GM10847 (cell line): ENCODE results near the gene PPIL4.

Source experiments
- POLR2A ChIP-seq: IDR thresholded peaks from 2 replicates; pipeline ENCODE4 v1.6.1; 2011; ENCODE audit not compliant: insufficient read length; ENCODE audit errors: extremely low read depth

Gene PPIL4, protein sequence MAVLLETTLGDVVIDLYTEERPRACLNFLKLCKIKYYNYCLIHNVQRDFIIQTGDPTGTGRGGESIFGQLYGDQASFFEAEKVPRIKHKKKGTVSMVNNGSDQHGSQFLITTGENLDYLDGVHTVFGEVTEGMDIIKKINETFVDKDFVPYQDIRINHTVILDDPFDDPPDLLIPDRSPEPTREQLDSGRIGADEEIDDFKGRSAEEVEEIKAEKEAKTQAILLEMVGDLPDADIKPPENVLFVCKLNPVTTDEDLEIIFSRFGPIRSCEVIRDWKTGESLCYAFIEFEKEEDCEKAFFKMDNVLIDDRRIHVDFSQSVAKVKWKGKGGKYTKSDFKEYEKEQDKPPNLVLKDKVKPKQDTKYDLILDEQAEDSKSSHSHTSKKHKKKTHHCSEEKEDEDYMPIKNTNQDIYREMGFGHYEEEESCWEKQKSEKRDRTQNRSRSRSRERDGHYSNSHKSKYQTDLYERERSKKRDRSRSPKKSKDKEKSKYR

DNA sequence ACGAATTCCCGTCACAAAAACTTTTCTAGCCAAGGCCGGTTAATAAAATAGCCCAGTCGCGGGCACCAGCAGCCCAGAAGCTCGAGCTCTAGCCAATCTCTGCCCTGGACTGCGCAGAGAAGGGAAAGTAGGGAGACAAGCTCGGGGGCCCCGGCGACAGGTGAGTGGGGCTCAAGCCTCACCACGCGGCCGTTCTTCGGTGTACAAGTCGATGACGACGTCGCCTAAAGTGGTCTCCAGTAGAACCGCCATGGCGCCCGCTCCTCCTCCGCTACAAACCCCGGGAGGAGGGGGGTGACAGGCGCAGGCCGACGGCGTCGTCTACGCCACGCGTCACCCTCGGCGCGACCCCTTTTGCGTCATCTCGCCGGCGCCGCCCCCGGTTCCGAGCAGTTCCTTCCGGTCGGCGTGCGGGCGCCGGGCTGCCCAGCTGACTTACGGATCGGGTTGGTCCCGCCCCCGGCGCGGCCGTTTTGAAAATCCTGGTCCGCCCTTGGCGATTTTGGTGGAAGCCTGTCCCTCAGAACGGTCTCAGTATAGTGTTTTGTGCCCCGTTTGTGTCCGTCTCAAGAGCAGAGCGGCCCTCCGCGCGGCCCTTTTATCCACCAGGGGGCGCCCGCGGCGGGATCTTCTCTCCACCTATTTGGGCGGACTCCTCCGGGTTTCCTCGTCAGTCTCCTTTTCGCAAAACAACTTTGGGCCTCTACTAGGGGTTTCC, at the start of gene PPIL4:
PPIL4 (minus strand) TSS at position 290 of the 718 bp plus-strand sequence; CDS start at position 252, 38 bp downstream.
- peak; percentile 74 for TF ChIP-seq POLR2A

DNA sequence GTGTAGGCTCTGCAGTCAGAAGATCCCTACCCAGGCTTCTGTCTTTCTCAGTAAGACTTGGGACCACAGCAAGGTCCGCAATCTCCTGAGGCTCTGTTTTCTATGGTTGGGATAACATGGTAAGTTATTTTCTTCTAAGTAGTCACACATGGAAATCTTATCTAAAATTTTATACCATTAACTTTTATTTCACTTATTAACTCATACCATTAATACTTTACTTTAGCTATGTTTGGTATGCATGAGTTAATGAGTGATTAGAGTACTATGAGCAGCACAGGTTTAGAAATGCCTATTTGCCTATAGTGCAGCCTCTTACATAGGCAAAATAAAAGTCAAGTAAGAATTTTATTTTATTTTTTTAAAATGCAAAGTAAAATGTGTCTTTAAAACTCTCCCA, 47.6 kb upstream of the PPIL4 start:
- TF ChIP-seq POLR2A, result no peak

- TF ChIP-seq POLR2A, result no peak
Observed at GRCh38 chr6:149592983-149593382, 47.1 kb upstream of the PPIL4 start.

GRCh38 chr6:149586149-149586548, 40.3 kb upstream of the PPIL4 start:
- no peak for TF ChIP-seq POLR2A

DNA sequence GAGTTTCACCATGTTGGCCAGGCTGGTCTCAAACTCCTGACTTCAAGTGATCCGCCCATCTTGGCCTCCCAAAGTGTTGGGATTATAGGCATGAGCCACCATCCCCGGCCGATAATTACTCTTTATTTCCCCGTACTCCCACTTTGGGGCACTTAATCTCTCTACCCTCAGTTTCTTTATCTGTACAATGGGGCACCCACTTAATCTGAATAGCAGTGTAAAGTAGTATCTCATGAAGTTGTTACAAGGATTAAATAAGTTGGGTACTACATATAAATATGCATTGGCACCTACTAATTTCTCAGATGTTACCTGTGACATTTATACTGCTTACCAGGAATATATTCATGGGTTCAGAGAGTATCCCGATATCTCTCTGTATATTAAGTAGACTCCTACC, 35.5 kb upstream of the PPIL4 start:
- TF ChIP-seq POLR2A, result no peak

- no peak for TF ChIP-seq POLR2A
Observed at GRCh38 chr6:149580880-149581279, 35.0 kb upstream of the PPIL4 start.

DNA sequence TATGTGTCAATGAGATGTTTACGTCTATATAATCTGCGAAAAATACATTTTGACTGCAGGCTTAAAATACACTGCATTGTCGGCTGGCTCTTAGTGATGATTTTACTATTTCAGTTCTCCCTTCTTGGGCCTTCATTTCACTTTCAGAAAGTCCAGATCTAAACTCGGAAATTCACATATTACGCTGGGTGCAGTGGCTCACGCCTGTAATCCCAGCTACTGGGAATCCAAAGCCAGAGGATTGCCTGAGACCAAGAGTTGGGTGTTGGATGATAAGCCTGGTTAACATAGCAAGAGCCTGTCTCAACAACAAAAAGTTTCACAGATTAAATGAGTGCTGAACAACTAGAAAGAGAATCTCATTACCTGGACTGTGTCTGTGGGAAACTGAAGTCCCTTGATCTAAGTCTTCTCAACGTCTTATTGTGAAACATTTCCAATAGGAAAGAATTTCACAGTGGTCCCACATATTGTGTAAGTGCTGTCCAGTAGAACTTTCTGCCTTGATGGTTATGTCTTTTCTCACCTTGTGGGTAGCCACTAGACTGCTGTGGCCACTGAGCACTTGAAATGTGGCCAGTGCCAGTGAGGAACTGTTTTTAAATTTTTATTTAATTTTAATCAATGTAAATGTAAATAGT, 22.2 kb upstream of the PPIL4 start:
- no peak for TF ChIP-seq POLR2A

- TF ChIP-seq POLR2A, result no peak
Observed at GRCh38 chr6:149567194-149567586, 21.3 kb upstream of the PPIL4 start.

DNA sequence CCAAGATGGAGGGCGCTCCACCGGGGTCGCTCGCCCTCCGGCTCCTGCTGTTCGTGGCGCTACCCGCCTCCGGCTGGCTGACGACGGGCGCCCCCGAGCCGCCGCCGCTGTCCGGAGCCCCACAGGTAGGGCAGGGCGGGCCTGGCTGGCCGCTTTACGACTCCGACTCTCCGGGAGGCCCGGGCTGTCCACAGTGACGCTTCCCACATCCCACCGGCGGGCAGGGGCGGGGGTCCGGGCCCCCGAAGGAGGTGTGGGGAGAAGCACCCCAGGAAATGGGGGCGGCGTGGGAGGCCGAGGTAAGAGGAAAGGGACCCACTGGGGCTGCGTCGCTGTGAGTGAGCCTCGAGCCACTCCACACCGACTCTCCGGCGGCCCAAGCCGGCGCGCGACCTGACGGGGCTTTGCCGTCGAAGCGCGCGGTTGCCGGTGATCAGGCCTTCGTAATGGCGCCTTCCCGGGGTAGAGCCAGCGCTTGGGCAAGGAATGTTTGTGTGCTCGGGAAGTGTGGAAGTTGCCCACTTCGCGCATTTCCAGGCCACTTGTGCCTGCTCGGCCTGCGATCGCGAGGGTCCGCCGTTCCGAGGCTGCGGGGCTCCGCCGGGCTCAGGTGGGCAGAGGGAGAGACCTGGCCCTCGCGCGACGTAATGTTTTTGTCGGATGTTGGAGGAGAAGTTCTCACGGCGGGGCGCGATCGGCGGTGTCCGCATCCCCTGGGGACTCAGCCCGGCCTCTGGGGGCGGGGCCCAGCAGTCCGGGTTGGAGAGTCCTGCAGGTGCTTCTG, 20.8 kb upstream of the PPIL4 start:
- peak; percentile 71 for TF ChIP-seq POLR2A

GRCh38 chr6:149565527-149566409, 19.9 kb upstream of the PPIL4 start, which contains the start of gene GINM1:
GINM1 (plus strand) TSS chr6:149566375; CDS start chr6:149566415, 40 bp downstream.
- no peak for TF ChIP-seq POLR2A

- no peak for TF ChIP-seq POLR2A
Observed at GRCh38 chr6:149563928-149564325, 18.1 kb upstream of the PPIL4 start.

DNA sequence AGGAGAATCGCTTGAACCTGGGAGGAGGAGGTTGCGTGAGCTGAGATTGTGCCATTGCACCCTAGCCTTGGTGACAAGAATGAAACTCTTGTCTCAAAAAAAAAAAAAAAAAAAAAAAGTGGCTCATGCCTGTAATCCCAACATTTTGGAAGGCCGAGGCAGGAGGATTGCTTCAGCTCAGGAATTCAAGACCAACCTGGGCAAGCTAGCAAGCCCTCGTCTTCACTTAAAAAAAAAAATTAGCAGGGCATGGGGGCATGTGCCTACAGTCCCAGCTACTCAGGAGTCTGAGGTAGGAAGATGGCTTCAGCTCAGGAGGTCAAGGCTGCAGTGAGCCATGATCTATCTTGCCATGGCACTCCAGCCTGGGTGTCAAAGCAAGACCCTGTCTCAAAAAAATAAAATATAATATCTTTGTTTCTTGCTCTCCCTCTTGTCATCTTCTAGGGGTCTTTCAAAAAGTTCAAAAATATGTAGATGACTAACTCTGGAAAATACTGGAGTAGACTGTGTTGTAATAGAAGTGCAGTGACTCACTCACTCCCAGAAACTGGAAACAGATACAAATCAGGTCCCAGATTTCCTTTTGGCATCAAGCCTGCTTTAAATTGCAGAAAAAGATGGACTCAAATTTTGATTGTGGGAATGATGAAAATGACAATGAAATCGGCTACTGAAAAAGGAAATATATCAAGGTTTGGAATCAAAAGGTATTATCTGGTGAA, 17.5 kb upstream of the PPIL4 start:
- no peak for TF ChIP-seq POLR2A

DNA sequence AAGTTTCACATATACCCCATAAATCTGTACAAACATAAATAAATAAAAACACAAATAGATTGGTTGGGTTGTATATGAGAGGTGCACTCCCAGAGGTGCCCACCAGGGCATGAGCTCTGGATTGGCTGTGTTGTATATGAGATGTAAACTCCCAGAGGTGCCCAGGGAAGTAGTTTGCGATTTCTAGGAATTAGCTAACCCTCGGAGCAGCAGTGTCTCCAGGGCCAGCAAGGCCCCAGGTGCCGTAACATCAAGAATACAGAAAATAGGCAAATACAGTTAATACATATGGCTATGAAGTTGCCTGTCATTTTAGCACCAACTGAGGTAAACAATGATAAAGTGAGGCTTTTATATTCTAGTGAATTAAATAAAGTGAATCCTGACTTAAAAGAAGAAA, 14.9 kb upstream of the PPIL4 start:
- no peak for TF ChIP-seq POLR2A
